KG1 (cell line): ENCODE measurements around the gene WWTR1.
A peak's percentile ranks its signal among the peaks of the same experiment; 100 is the strongest.

ENCODE experiments used
- DNase-seq: peaks from one replicate; lab custom pipeline; 2025; lab: John Stamatoyannopoulos, UW

Gene WWTR1

GRCh38 chr3:149496891-149497290 lies 160.9 kb downstream of the WWTR1 start:
- DNase-seq = no peak

- no peak for DNase-seq
These were observed 162.2 kb downstream of the WWTR1 start for GRCh38 chr3:149495581-149496125.

- DNase-seq = no peak
These were observed 162.9 kb downstream of the WWTR1 start for GRCh38 chr3:149494759-149495580.

- DNase-seq = peak; percentile 22
These were observed 163.6 kb downstream of the WWTR1 start for GRCh38 chr3:149494022-149494758.

GRCh38 chr3:149493315-149494021 lies 164.4 kb downstream of the WWTR1 start:
- no peak for DNase-seq

GRCh38 chr3:149490260-149490971 lies 167.4 kb downstream of the WWTR1 start:
- DNase-seq = no peak

GRCh38 chr3:149489060-149489690 lies 168.7 kb downstream of the WWTR1 start:
- DNase-seq = no peak

- peak; percentile 7 for DNase-seq
These were observed 170.1 kb downstream of the WWTR1 start for GRCh38 chr3:149487598-149488197.

- DNase-seq = no peak
These were observed 171.1 kb downstream of the WWTR1 start for GRCh38 chr3:149486726-149487125.

GRCh38 chr3:149481491-149481890 lies 176.3 kb downstream of the WWTR1 start:
- no peak for DNase-seq

- DNase-seq = no peak
These were observed 176.8 kb downstream of the WWTR1 start for GRCh38 chr3:149481056-149481455.

- DNase-seq = peak; percentile 35
These were observed 177.4 kb downstream of the WWTR1 start for GRCh38 chr3:149480326-149481017.

- no peak for DNase-seq
These were observed 178.1 kb downstream of the WWTR1 start for GRCh38 chr3:149479621-149480325.

GRCh38 chr3:149476225-149476624 lies 181.6 kb downstream of the WWTR1 start:
- no peak for DNase-seq

- no peak for DNase-seq
These were observed 182.3 kb downstream of the WWTR1 start for GRCh38 chr3:149475451-149476060.

GRCh38 chr3:149474250-149474817 lies 183.5 kb downstream of the WWTR1 start, which contains the start of gene TM4SF4:
TM4SF4 (plus strand) TSS chr3:149474697; CDS start chr3:149474878, 181 bp downstream.
- DNase-seq = no peak

GRCh38 chr3:149473357-149474249 lies 184.2 kb downstream of the WWTR1 start:
- no peak for DNase-seq
